HCT116 (cell line): ENCODE results near the gene CDH4. TPM values are rescaled to one million over a fixed set of nuclear protein-coding genes. Genes with fewer than 3 reads are reported as not detected.

Experiments
- ATAC-seq: fragments of 200-7000 bp; cut with Tn5 transposase; 2 replicates; pipeline ENCODE4 v1.9.1; 2020; ENCODE audit warnings: mild to moderate bottlenecking, moderate library complexity
- BruUV-seq: library from RNA; stranded (reverse); fragments of 400-500 nt; replicated peaks from 2 replicates; lab custom pipeline; 2021; lab: Mats Ljungman, UMichigan
- CTCF ChIA-PET: fragments of 300-600 bp; sonication (Branson Sonifier 250); formaldehyde crosslinking; loops from one replicate; lab custom pipeline; 2021; ENCODE audit warnings: antibody characterized with exemption; lab: Charles Lee
- POLR2A ChIA-PET: fragments of 300-600, 350-600 bp; sonication (Branson Sonifier 250); formaldehyde crosslinking; loops from one replicate; lab custom pipeline; 2021; ENCODE audit warnings: antibody characterized with exemption; lab: Charles Lee
- RAD21 ChIA-PET, 2 experiments: fragments of 300-600 bp; sonication (Branson Sonifier 250); formaldehyde crosslinking; loops; one replicate each; lab custom pipeline; 2023; ENCODE audit warnings: low total read pairs in 2 of 2; ENCODE audit not compliant: uncharacterized antibody in 2 of 2, unreplicated experiment in 2 of 2, low non-redundant PET in 1 of 2; lab: Charles Lee
- DNase-seq: peaks from one replicate; pipeline ENCODE4 v3.0.0-alpha.2; 2010; ENCODE audit warnings: low read depth, low spot score
- H2AFZ ChIP-seq: fragments of 200-600 bp; shearing (Covaris generic), sonication (generic); 2 replicates; pipeline ENCODE4 v1.6.1; 2017; ENCODE audit warnings: low read depth, mixed run types, mixed read lengths, antibody characterized with exemption, low read length; ENCODE audit not compliant: poor library complexity, severe bottlenecking
- H3K27ac ChIP-seq: 2 replicates; pipeline ENCODE4 v1.5.1; 2012; ENCODE audit warnings: low read depth, low read length
- H3K27me3 ChIP-seq: fragments of 200-600 bp; sonication (generic); 2 replicates; pipeline ENCODE4 v1.6.1; 2016; ENCODE audit warnings: mixed run types, low read length, mixed read lengths; ENCODE audit not compliant: insufficient read depth
- H3K36me3 ChIP-seq, 2 experiments: fragments of 200-500 bp in 1 of 2; fragments of 200-600 bp in 1 of 2; sonication (Bioruptor generic) in 1 of 2; sonication (generic) in 1 of 2; 2 replicates each; pipeline versions ENCODE4 v1.5.1 to v1.6.1; 2014 to 2016; ENCODE audit warnings: low read length in 2 of 2, inconsistent platforms in 1 of 2, mixed read lengths in 1 of 2, mixed run types in 1 of 2; ENCODE audit not compliant: insufficient read depth in 2 of 2, control insufficient read depth in 1 of 2
- H3K4me1 ChIP-seq, 2 experiments: fragments of 200-600 bp in 1 of 2; sonication (generic) in 1 of 2; 2 replicates each; pipeline versions ENCODE4 v1.5.1 to v1.6.1; 2012 to 2017; ENCODE audit warnings: low read length in 2 of 2, inconsistent platforms in 1 of 2, mild to moderate bottlenecking in 1 of 2, mixed read lengths in 1 of 2, mixed run types in 1 of 2, moderate library complexity in 1 of 2; ENCODE audit not compliant: insufficient read depth in 2 of 2, control insufficient read depth in 1 of 2
- H3K4me2 ChIP-seq: fragments of 200-600 bp; sonication (generic); 2 replicates; pipeline ENCODE4 v1.6.1; 2017; ENCODE audit warnings: mixed run types, low read length, mixed read lengths
- H3K4me3 ChIP-seq, 2 experiments: fragments of 200-600 bp in 1 of 2; sonication (generic) in 1 of 2; replicated peaks in 1 of 2; 2 replicates each; pipeline ENCODE4 v1.5.1; 2011 to 2016; ENCODE audit warnings: low read length in 2 of 2, control low read depth in 1 of 2, low read depth in 1 of 2, mild to moderate bottlenecking in 1 of 2, mixed read lengths in 1 of 2, mixed run types in 1 of 2
- H3K79me2 ChIP-seq: fragments of 200-600 bp; sonication (generic); 2 replicates; pipeline ENCODE4 v1.6.1; 2017; ENCODE audit warnings: mild to moderate bottlenecking, mixed run types, low read length, moderate library complexity, mixed read lengths; ENCODE audit not compliant: insufficient read depth
- H3K9ac ChIP-seq: fragments of 200-600 bp; sonication (generic); 2 replicates; pipeline ENCODE4 v1.6.1; 2016; ENCODE audit warnings: low read length, mixed read lengths
- H3K9me2 ChIP-seq: fragments of 200-600 bp; sonication (generic), shearing (Covaris generic); 2 replicates; pipeline ENCODE4 v1.6.1; 2017; ENCODE audit warnings: mixed run types, mild to moderate bottlenecking, moderate library complexity; ENCODE audit not compliant: insufficient read depth
- H3K9me3 ChIP-seq, 2 experiments: fragments of 200-500 bp in 1 of 2; fragments of 200-600 bp in 1 of 2; sonication (Bioruptor generic) in 1 of 2; sonication (generic) in 1 of 2; 2 replicates each; pipeline ENCODE4 v1.6.1; 2014 to 2017; ENCODE audit warnings: low read length in 2 of 2, mixed read lengths in 2 of 2, inconsistent platforms in 1 of 2, low read depth in 1 of 2, mild to moderate bottlenecking in 1 of 2, mixed run types in 1 of 2, moderate library complexity in 1 of 2; ENCODE audit not compliant: control insufficient read depth in 1 of 2, insufficient read depth in 1 of 2
- H4K20me1 ChIP-seq: fragments of 200-600 bp; sonication (generic), shearing (Covaris generic); 2 replicates; pipeline ENCODE4 v1.6.1; 2017; ENCODE audit warnings: mixed run types, mild to moderate bottlenecking, moderate library complexity; ENCODE audit not compliant: insufficient read depth
- CEBPB ChIP-seq: IDR thresholded peaks from 2 replicates; pipeline ENCODE4 v1.6.1; 2012; ENCODE audit warnings: low read depth
- CTCF ChIP-seq, 3 experiments: fragments of 200-600 bp in 1 of 3; sonication (generic) in 1 of 3; IDR thresholded peaks in 2 of 3; conservative IDR thresholded peaks in 1 of 3; 2 replicates each; pipeline ENCODE4 v1.5.1; 2012 to 2017; ENCODE audit warnings: low read depth in 2 of 3, low read length in 2 of 3, antibody characterized with exemption in 1 of 3, borderline replicate concordance in 1 of 3, control low read depth in 1 of 3, mild to moderate bottlenecking in 1 of 3, mixed read lengths in 1 of 3, mixed run types in 1 of 3, moderate library complexity in 1 of 3; ENCODE audit not compliant: insufficient read depth in 1 of 3
- EGR1 ChIP-seq: IDR thresholded peaks from 2 replicates; pipeline ENCODE4 v1.6.1; 2012; ENCODE audit warnings: low read depth
- EZH2 ChIP-seq: fragments of 200-600 bp; sonication (generic); IDR thresholded peaks from 2 replicates; pipeline ENCODE4 v1.6.1; 2017; ENCODE audit warnings: antibody characterized with exemption, mixed run types
- FOSL1 ChIP-seq: IDR thresholded peaks from 2 replicates; pipeline ENCODE4 v1.6.1; 2012; ENCODE audit warnings: low read depth
- JUND ChIP-seq: IDR thresholded peaks from 2 replicates; pipeline ENCODE4 v1.6.1; 2012
- MAX ChIP-seq: IDR thresholded peaks from 2 replicates; pipeline ENCODE4 v1.6.1; 2012
- POLR2A ChIP-seq: IDR thresholded peaks from 2 replicates; pipeline ENCODE4 v1.7.0; 2011; ENCODE audit warnings: borderline replicate concordance; ENCODE audit not compliant: insufficient read depth, insufficient read length; ENCODE audit errors: extremely low read depth
- POLR2AphosphoS5 ChIP-seq: IDR thresholded peaks from 2 replicates; pipeline ENCODE4 v1.6.1; 2011; ENCODE audit warnings: mild to moderate bottlenecking, low read depth, low read length, moderate library complexity
- REST ChIP-seq: IDR thresholded peaks from 2 replicates; pipeline ENCODE4 v1.6.1; 2012; ENCODE audit warnings: low read depth
- SP1 ChIP-seq: IDR thresholded peaks from 2 replicates; pipeline ENCODE4 v1.6.1; 2012; ENCODE audit warnings: low read depth
- YY1 ChIP-seq: IDR thresholded peaks from 2 replicates; pipeline ENCODE4 v1.6.1; 2011; ENCODE audit warnings: low read length, low read depth, moderate library complexity, mild to moderate bottlenecking; ENCODE audit not compliant: insufficient replicate concordance; ENCODE audit errors: extremely low read depth
- ZFX ChIP-seq: fragments of 450-650 bp; IDR thresholded peaks from 2 replicates; pipeline ENCODE4 v1.6.1; 2017
- ZNF274 ChIP-seq: fragments of 200-500 bp; sonication (Bioruptor generic); IDR thresholded peaks from 2 replicates; pipeline ENCODE4 v1.6.1; 2014; ENCODE audit warnings: mild to moderate bottlenecking, low read depth, low read length, inconsistent platforms
- intact Hi-C: fragments of 100-400 bp; cut with micrococcal nuclease; formaldehyde crosslinking; loops from 2 replicates; pipeline ENCODE4 v1.10.0; 2022
- total RNA-seq: library from RNA; stranded (reverse); gene quantifications from one replicate; pipeline ENCODE4 v1.2.1, GENCODE V29; 2021; ENCODE audit not compliant: unreplicated experiment

CDH4 gene
- total RNA-seq, 1 experiment from 2014 or later = not detected

- intact Hi-C loops = no loop called here
- TF ChIP-seq POLR2AphosphoS5 = 0 out of 2 replicates have a peak, but pooled peaks have one; percentile 15
- TF ChIP-seq ZNF274 = no peak
- TF ChIP-seq MAX = peak; percentile 42; the same call in 1 of the 2 replicates
- no peak for TF ChIP-seq EZH2
- TF ChIP-seq POLR2A = no peak
- no peak for TF ChIP-seq ZFX
- TF ChIP-seq, all 23 proteins: peak for 2
- Histone ChIP-seq H3K36me3 (no peaks in the 10 kb centered on the region), H3K79me2 (no peaks in the 10 kb centered on the region), H3K27ac (peak overlapping the region; percentile 57), H3K4me1 (peaks cover 14 to 15% of the 10 kb centered on the region in 2 experiments), H2AFZ (peak overlapping the region; percentile 63), H3K9me3 (no peaks in the 10 kb centered on the region; a peak in 1 of 4 replicates), H3K4me2 (peak overlapping the region; percentile 83), H3K27me3 (no peaks in the 10 kb centered on the region; the same call in 1 of the 2 replicates), H4K20me1 (no peaks in the 10 kb centered on the region), H3K4me3 (peak overlapping the region; percentile 30 to 52), H3K9me2 (no peaks in the 10 kb centered on the region), H3K9ac (peak overlapping the region; percentile 44)
- ChIA-PET POLR2A (no interaction called here), RAD21 (no interaction called here), CTCF (no interaction called here)
- DNase-seq = peak; percentile 24
- peak; percentile 87 for ATAC-seq
- BruUV-seq = no TSS peak
Observed at GRCh38 chr20:61925555-61926252, 673.6 kb downstream of the CDH4 start.

GRCh38 chr20:61926253-61926613, 674.2 kb downstream of the CDH4 start:
- H2AFZ ChIP-seq = no peak overlapping the region
- H3K27me3 ChIP-seq = no peaks in the 10 kb centered on the region; the same call in 1 of the 2 replicates
- no peaks in the 10 kb centered on the region for H3K36me3 ChIP-seq
- H3K9me2 ChIP-seq = no peaks in the 10 kb centered on the region
- peaks cover 14 to 15% of the 10 kb centered on the region in 2 experiments for H3K4me1 ChIP-seq
- peak overlapping the region; percentile 83 for H3K4me2 ChIP-seq
- H3K79me2 ChIP-seq = no peaks in the 10 kb centered on the region
- peak overlapping the region in 1 of 2 experiments; percentile 52; a peak in 3 of 4 replicates for H3K4me3 ChIP-seq
- H3K9me3 ChIP-seq = no peaks in the 10 kb centered on the region
- peak overlapping the region; percentile 57 for H3K27ac ChIP-seq
- POLR2A ChIA-PET = no interaction called here
- H4K20me1 ChIP-seq = no peaks in the 10 kb centered on the region
- RAD21 ChIA-PET = no interaction called here
- no TSS peak for BruUV-seq
- DNase-seq (no peak), ATAC-seq (peak; percentile 24)
- no peak overlapping the region; the same call in 1 of the 2 replicates for H3K9ac ChIP-seq
- CTCF ChIA-PET = no interaction called here
- intact Hi-C loops = no loop called here
- TF ChIP-seq EZH2 (no peak), ZNF274 (no peak), EGR1 (no peak), CEBPB (no peak), CTCF (IDR thresholded peaks at IDR 0.05 in 2 of 3, conservative IDR thresholded peaks at IDR 0.05 in 1 of 3; ENCODE audit: borderline replicate concordance in 1 of 3, insufficient read depth in 1 of 3, low read depth in 2 of 3, low read length in 2 of 3) (no peak), REST (no peak), YY1 (no peak), POLR2A (no peak), SP1 (no peak), JUND (no peak), FOSL1 (no peak)
